Tibial artery (tissue), 4 donors: Measurements from ENCODE around the gene ZFAND2B.

ENCODE experiments used
- DNase-seq, 2 donors: peaks; one replicate each; pipeline ENCODE4 v3.0.0-alpha.2; 2019
- H3K27ac ChIP-seq, 2 donors: fragments of 200-600 bp; sonication (generic) in 1 of 2; 1 replicate in 1 of 2; 2 replicates in 1 of 2; pipeline ENCODE4 v1.5.1; 2018 to 2019; ENCODE audit warnings: mild to moderate bottlenecking in 1 of 2
- H3K27me3 ChIP-seq, 2 donors: fragments of 200-600 bp; sonication (generic) in 1 of 2; one replicate each; pipeline versions ENCODE4 v1.5.1 to v1.6.0; 2016 to 2019
- H3K36me3 ChIP-seq, 3 donors: fragments of 200-600 bp; sonication (generic) in 2 of 3; one replicate each; pipeline ENCODE4 v1.5.1; 2016 to 2019; ENCODE audit warnings: mild to moderate bottlenecking in 2 of 3
- H3K4me1 ChIP-seq, 4 donors: fragments of 200-600 bp; sonication (generic) in 2 of 4; 1 replicate in 3 of 4; 2 replicates in 1 of 4; pipeline ENCODE4 v1.5.1; 2016 to 2019
- H3K4me3 ChIP-seq, 2 donors: fragments of 200-600 bp; sonication (generic) in 1 of 2; 1 replicate in 1 of 2; 2 replicates in 1 of 2; pipeline ENCODE4 v1.5.1; 2018 to 2019; ENCODE audit warnings: mild to moderate bottlenecking in 2 of 2
- H3K9me3 ChIP-seq, 3 donors: fragments of 200-600 bp; sonication (generic) in 1 of 3; one replicate each; pipeline ENCODE4 v1.5.1; 2016 to 2019
- intact Hi-C: fragments of 100-400 bp; cut with DNase I; formaldehyde crosslinking; loops from one replicate; pipeline ENCODE4 v1.15.0; 2023; ENCODE audit warnings: low total_unique reads
- TF ChIP-seq, protein P1 (sequence below), 2 experiments: fragments of 200-600 bp in 1 of 2; fragments of 450-650 bp in 1 of 2; IDR thresholded peaks; one replicate each; pipeline ENCODE4 v1.5.1; 2017 to 2019; ENCODE audit warnings: antibody characterized with exemption in 2 of 2, mild to moderate bottlenecking in 1 of 2, moderate library complexity in 1 of 2

Gene ZFAND2B

GRCh38 chr2:219209236-219210195 lies 2.9 kb downstream of the ZFAND2B start:
- peaks cover 0 to 20% (median 15%) of the 10 kb centered on the region in 4 donors for H3K4me1 ChIP-seq
- no peak overlapping the region for H3K27ac ChIP-seq
- no peaks in the 10 kb centered on the region for H3K27me3 ChIP-seq
- intact Hi-C loops, result no loop called here
- no peak overlapping the region for H3K4me3 ChIP-seq
- peaks cover 42 to 66% (median 51%) of the 10 kb centered on the region in 3 donors for H3K36me3 ChIP-seq
- DNase-seq, result no peak
- H3K9me3 ChIP-seq, result no peaks in the 10 kb centered on the region
- TF ChIP-seq, protein P1, sequence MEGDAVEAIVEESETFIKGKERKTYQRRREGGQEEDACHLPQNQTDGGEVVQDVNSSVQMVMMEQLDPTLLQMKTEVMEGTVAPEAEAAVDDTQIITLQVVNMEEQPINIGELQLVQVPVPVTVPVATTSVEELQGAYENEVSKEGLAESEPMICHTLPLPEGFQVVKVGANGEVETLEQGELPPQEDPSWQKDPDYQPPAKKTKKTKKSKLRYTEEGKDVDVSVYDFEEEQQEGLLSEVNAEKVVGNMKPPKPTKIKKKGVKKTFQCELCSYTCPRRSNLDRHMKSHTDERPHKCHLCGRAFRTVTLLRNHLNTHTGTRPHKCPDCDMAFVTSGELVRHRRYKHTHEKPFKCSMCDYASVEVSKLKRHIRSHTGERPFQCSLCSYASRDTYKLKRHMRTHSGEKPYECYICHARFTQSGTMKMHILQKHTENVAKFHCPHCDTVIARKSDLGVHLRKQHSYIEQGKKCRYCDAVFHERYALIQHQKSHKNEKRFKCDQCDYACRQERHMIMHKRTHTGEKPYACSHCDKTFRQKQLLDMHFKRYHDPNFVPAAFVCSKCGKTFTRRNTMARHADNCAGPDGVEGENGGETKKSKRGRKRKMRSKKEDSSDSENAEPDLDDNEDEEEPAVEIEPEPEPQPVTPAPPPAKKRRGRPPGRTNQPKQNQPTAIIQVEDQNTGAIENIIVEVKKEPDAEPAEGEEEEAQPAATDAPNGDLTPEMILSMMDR (IDR thresholded peaks at IDR 0.05), result no peak

DNA sequence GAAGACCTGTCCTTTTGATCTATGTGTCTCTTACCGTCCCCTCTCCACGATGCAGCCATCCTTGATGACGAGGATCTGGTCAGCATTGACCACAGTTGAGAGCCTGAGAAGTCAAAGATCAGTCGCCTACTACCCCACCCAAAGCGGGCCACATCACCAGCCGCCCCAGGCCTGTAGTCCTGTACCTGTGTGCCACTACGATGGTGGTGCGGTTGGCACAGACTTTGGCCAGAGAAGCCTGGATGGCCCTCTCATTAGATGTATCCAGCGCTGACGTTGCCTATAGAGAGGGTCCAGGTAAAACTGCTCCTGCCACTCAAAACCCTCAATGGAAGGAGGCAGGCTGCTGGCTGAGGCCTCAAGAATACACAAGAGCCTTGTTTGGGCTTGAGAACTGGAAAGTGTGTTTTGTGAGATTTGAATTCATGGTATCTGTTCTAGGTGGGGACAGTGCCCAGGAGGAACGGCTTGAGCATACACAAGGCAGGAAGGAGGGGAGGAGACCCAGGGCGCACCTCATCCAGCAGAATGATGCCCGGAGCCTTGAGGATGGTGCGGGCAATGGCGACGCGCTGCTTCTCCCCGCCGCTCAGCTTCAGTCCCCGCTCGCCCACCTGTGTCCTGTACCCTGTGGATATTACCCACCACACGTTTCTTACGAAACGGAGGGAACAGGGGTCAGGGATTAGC lies 3.8 kb downstream of the ZFAND2B start:
- intact Hi-C loops, result no loop called here
- no peak for DNase-seq
- H3K27ac ChIP-seq, result no peak overlapping the region
- TF ChIP-seq, protein P1 (IDR thresholded peaks at IDR 0.05), result no peak
- peaks cover 0 to 20% (median 15%) of the 10 kb centered on the region in 4 donors for H3K4me1 ChIP-seq
- H3K9me3 ChIP-seq, result no peaks in the 10 kb centered on the region
- no peak overlapping the region for H3K4me3 ChIP-seq
- peaks cover 48 to 74% (median 57%) of the 10 kb centered on the region in 3 donors for H3K36me3 ChIP-seq
- H3K27me3 ChIP-seq, result no peaks in the 10 kb centered on the region

- peaks cover 48 to 80% (median 63%) of the 10 kb centered on the region in 3 donors for H3K36me3 ChIP-seq
- no peak overlapping the region for H3K4me3 ChIP-seq
- TF ChIP-seq, protein P1 (IDR thresholded peaks at IDR 0.05), result no peak
- no peaks in the 10 kb centered on the region for H3K9me3 ChIP-seq
- H3K27ac ChIP-seq, result no peak overlapping the region
- intact Hi-C loops, result no loop called here
- no peaks in the 10 kb centered on the region for H3K27me3 ChIP-seq
- no peak for DNase-seq
- H3K4me1 ChIP-seq, result peaks cover 0 to 18% (median 15%) of the 10 kb centered on the region in 4 donors
Measured at GRCh38 chr2:219210886-219211362, 4.3 kb downstream of the ZFAND2B start.

DNA sequence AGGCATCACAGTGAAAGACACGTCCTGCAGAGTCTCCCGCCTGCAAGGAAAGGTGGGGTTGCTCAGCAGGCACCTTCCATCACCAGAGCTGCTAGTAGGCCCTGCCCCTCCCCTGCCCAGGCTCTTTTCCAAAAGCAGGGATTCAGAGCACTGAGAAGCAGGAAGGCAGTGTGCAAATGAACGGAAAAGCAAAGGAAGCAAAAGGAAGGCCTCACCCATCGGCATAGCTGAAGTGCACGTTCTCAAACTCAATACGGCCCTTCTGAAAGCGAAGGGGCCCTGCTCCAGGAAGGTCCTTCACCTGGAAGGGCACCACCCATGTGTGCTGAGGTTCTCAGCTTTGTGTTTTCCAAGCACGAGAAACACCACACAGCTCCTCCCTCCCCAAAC lies 6.4 kb downstream of the ZFAND2B start:
- no peak overlapping the region for H3K27ac ChIP-seq
- no peak for DNase-seq
- peaks cover 0 to 25% (median 19%) of the 10 kb centered on the region in 4 donors for H3K4me1 ChIP-seq
- no peaks in the 10 kb centered on the region for H3K9me3 ChIP-seq
- peaks cover 48 to 82% (median 62%) of the 10 kb centered on the region in 3 donors for H3K36me3 ChIP-seq
- no peaks in the 10 kb centered on the region for H3K27me3 ChIP-seq
- TF ChIP-seq, protein P1 (IDR thresholded peaks at IDR 0.05), result no peak
- intact Hi-C loops, result no loop called here
- no peak overlapping the region for H3K4me3 ChIP-seq

- H3K27ac ChIP-seq, result no peak overlapping the region
- peaks cover 48 to 76% (median 56%) of the 10 kb centered on the region in 3 donors for H3K36me3 ChIP-seq
- no peaks in the 10 kb centered on the region for H3K9me3 ChIP-seq
- no peak overlapping the region for H3K4me3 ChIP-seq
- intact Hi-C loops, result no loop called here
- no peak for DNase-seq
- no peaks in the 10 kb centered on the region for H3K27me3 ChIP-seq
- H3K4me1 ChIP-seq, result peaks cover 0 to 22% (median 18%) of the 10 kb centered on the region in 4 donors
- TF ChIP-seq, protein P1 (IDR thresholded peaks at IDR 0.05), result no peak
Measured at GRCh38 chr2:219213486-219214071, 7.0 kb downstream of the ZFAND2B start.
